ENCODE data around the gene CYTL1.
"Not testable (repeated sequence)": the region's sequence is repeated elsewhere in the genome, so short reads cannot be mapped to it uniquely, and the experiment has no call there.

DNA sequence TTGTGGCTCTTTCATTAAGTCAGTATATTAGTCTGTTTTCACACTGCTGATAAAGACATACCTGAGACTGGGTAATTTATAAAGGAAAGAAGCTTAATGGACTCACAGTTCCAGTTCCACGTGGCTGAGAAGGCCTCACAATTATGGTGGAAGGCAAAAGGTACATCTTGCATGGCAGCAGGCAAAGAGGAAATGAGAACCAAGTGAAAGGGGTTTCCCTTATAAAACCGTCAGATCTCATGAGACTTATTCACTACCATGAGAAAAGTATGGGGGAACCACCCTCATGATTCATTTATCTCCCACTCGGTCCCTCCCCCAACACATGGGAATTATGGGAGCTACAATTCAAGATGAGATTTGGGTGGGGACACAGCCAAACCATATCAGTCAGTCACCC, 47.7 kb upstream of the CYTL1 start:
- TF ChIP-seq, protein P1, sequence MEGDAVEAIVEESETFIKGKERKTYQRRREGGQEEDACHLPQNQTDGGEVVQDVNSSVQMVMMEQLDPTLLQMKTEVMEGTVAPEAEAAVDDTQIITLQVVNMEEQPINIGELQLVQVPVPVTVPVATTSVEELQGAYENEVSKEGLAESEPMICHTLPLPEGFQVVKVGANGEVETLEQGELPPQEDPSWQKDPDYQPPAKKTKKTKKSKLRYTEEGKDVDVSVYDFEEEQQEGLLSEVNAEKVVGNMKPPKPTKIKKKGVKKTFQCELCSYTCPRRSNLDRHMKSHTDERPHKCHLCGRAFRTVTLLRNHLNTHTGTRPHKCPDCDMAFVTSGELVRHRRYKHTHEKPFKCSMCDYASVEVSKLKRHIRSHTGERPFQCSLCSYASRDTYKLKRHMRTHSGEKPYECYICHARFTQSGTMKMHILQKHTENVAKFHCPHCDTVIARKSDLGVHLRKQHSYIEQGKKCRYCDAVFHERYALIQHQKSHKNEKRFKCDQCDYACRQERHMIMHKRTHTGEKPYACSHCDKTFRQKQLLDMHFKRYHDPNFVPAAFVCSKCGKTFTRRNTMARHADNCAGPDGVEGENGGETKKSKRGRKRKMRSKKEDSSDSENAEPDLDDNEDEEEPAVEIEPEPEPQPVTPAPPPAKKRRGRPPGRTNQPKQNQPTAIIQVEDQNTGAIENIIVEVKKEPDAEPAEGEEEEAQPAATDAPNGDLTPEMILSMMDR (IDR thresholded peaks at IDR 0.05): not testable (repeated sequence)
- not testable (repeated sequence) for TF ChIP-seq POLR2A (IDR thresholded peaks at IDR 0.05)

Data from uterus (tissue), 2 donors.